Bronchial smooth muscle cell (primary cell): ENCODE measurements around the gene LINGO4. TPM values are rescaled to one million over a fixed set of nuclear protein-coding genes. Genes with fewer than 3 reads are reported as not detected.

Experiments used
- total RNA-seq: library from RNA; depleted of rRNA; stranded (reverse); fragments of >200 nt; gene quantifications from 2 replicates; pipeline ENCODE4 v1.2.1, GENCODE V29; 2014

LINGO4 gene
- total RNA-seq, result not detected in 2 replicates

GRCh38 chr1:151805066-151805820 is at the start of gene LINGO4:
TSS of gene LINGO4 (minus strand) at chr1:151805419. CDS start at chr1:151802704, 2,715 bp downstream.

GRCh38 chr1:151853411-151853943 is 48.3 kb upstream of the LINGO4 start, which contains the start of gene THEM5:
TSS of gene THEM5 (minus strand) at chr1:151853712. CDS start at chr1:151853565, 147 bp downstream.

GRCh38 chr1:151839457-151840403 is 34.5 kb upstream of the LINGO4 start, which contains the start of gene C2CD4D:
TSS of gene C2CD4D (minus strand) at chr1:151839820. CDS start at chr1:151838989, 831 bp downstream.

GRCh38 chr1:151831605-151832004 is 26.4 kb upstream of the LINGO4 start, which contains the start of gene RORC:
TSS of gene RORC (minus strand) at chr1:151831802. CDS start at chr1:151831764, 38 bp downstream.

GRCh38 chr1:151790071-151790939 is 14.9 kb downstream of the LINGO4 start, which contains the start of gene TDRKH:
TSS of gene TDRKH (minus strand) at chr1:151790500. CDS start at chr1:151783022, 7,478 bp downstream.

GRCh38 chr1:151762941-151763921 is 42.0 kb downstream of the LINGO4 start, which contains the start of gene MRPL9:
TSS of gene MRPL9 (minus strand) at chr1:151763496. CDS start at chr1:151763479, 17 bp downstream.

Other genes with a start within 250 kb of the LINGO4 start
- gene SNX27, start 193.4 kb downstream of the LINGO4 start, total RNA-seq, result 27.4 and 50.5 TPM in 2 replicates
- gene CELF3, start 88.6 kb downstream of the LINGO4 start, total RNA-seq, result not detected in 2 replicates
- gene RIIAD1, start 83.9 kb downstream of the LINGO4 start, total RNA-seq, result not detected in 2 replicates
- 90.8 and 110 TPM in 2 replicates for gene MRPL9, start 41.9 kb downstream of the LINGO4 start, total RNA-seq
- 0.95 and 1.0 TPM in 2 replicates for gene TDRKH, start 14.9 kb downstream of the LINGO4 start, total RNA-seq
- gene RORC, start 26.4 kb upstream of the LINGO4 start, total RNA-seq, result not detected in 2 replicates
- gene C2CD4D, start 34.4 kb upstream of the LINGO4 start, total RNA-seq, result not detected in 2 replicates
- not detected in 2 replicates for gene THEM5, start 48.3 kb upstream of the LINGO4 start, total RNA-seq
- 6.0 and 8.7 TPM in 2 replicates for gene THEM4, start 104.1 kb upstream of the LINGO4 start, total RNA-seq
- gene S100A10, start 188.4 kb upstream of the LINGO4 start, total RNA-seq, result 103 and 186 TPM in 2 replicates
- 29.1 and 47.0 TPM in 2 replicates for gene S100A11, start 231.6 kb upstream of the LINGO4 start, total RNA-seq